Sigmoid colon (tissue), 7 donors: ENCODE measurements around the gene IL21R. TPM values are rescaled to one million over a fixed set of nuclear protein-coding genes. Genes with fewer than 3 reads are reported as not detected.

Experiments
- DNase-seq: peaks from one replicate; pipeline ENCODE4 v3.0.0-alpha.2; 2019
- H3K27ac ChIP-seq, 4 donors: fragments of 200-600 bp; sonication (generic); one replicate each; pipeline ENCODE4 v1.5.1; 2016 to 2019; ENCODE audit warnings: mild to moderate bottlenecking in 1 of 4
- H3K27me3 ChIP-seq, 3 donors: fragments of 200-600 bp; sonication (generic); one replicate each; pipeline ENCODE4 v1.5.1; 2019; ENCODE audit warnings: mild to moderate bottlenecking in 1 of 3
- H3K36me3 ChIP-seq, 4 donors: fragments of 200-600 bp; sonication (generic); one replicate each; pipeline ENCODE4 v1.5.1; 2016 to 2019
- H3K4me1 ChIP-seq, 4 donors: fragments of 200-600 bp; sonication (generic); one replicate each; pipeline ENCODE4 v1.5.1; 2017 to 2019
- H3K4me3 ChIP-seq, 4 donors: fragments of 200-600 bp; sonication (generic); one replicate each; pipeline ENCODE4 v1.5.1; 2017 to 2019; ENCODE audit warnings: mild to moderate bottlenecking in 2 of 4, moderate library complexity in 1 of 4
- H3K9me3 ChIP-seq, 4 donors: fragments of 200-600 bp in 3 of 4; sonication (generic) in 3 of 4; one replicate each; pipeline versions ENCODE4 v1.5.1 to v1.6.1; 2013 to 2019
- EP300 ChIP-seq, 4 donors: sonication (generic); formaldehyde crosslinking; IDR thresholded peaks; one replicate each; pipeline ENCODE4 v1.6.1; 2017; ENCODE audit warnings: antibody characterized with exemption in 4 of 4
- POLR2A ChIP-seq, 2 donors: fragments of 450-650 bp; IDR thresholded peaks; one replicate each; pipeline ENCODE4 v1.6.1; 2016; ENCODE audit warnings: antibody characterized with exemption in 2 of 2, mild to moderate bottlenecking in 2 of 2, moderate library complexity in 2 of 2
- POLR2AphosphoS5 ChIP-seq, 4 donors: sonication (generic); formaldehyde crosslinking; IDR thresholded peaks; one replicate each; pipeline ENCODE4 v1.6.1; 2017; ENCODE audit warnings: antibody characterized with exemption in 4 of 4
- WGBS, 2 donors: extraction: QIAGEN DNeasy Blood & Tissue Kit; methylation state at CpG; one replicate each; pipeline ENCODE4 v1.1.7; 2013; 5-methylcytosine and 5-hydroxymethylcytosine counted together
- intact Hi-C: fragments of 100-400 bp; cut with DNase I; formaldehyde crosslinking; loops from one replicate; pipeline ENCODE4 v1.15.1; 2023
- polyA plus RNA-seq, 3 donors: library from polyadenylated mRNA; stranded (reverse); fragments of 200-250 nt; gene quantifications; one replicate each; pipeline ENCODE4 v1.2.3, GENCODE V29; 2013
- total RNA-seq, 4 donors: library from RNA; depleted of rRNA; stranded (reverse); fragments of >200 nt; gene quantifications; one replicate each; pipeline ENCODE4 v1.1.0, GENCODE V29; 2016
- TF ChIP-seq, protein P1 (sequence below), 4 experiments: fragments of 450-650 bp in 3 of 4; fragments of 200-600 bp in 1 of 4; IDR thresholded peaks; one replicate each; pipeline ENCODE4 v1.5.1; 2016 to 2019; ENCODE audit warnings: antibody characterized with exemption in 4 of 4, mild to moderate bottlenecking in 3 of 4, moderate library complexity in 2 of 4
- donor health status: healthy with polysubstance abuse.
- donor health status: Bipolar disorder and iron deficiency.
- donor health status: healthy.

Gene IL21R
- total and polyA plus RNA-seq, 7 donors = under 0.01 to 7.9 (median 0.27) TPM; not detected in 2

DNA sequence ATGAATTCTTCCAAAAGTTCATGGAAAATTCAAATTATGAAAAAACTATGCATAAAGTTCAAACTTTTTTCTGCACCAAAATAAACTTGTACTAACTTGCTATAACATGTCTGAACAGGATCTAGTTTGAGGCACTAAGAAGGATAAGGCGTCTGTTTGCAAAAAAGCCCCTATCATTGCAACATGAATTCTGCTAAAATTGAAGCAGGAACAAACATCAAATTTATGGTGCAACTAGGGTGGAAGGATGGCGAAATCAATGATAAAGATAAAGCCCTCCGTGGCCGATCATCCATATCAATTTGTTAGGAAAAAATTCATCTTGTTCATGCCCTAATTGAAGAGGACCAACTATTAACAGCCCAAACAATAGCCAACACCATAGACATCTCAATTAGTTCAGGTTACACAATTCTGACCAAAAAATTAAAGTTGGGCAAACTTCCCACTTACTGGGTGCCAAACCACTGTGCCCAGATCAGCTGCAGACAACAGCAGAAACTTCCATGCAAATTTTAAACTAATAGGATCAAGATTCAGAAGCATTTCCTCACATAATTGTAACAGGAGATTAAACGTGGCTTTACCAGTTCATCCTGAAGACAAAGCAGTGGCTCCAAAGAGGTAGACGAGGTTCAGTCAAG, 12.9 kb downstream of the IL21R start:
- no peaks in the 10 kb centered on the region for H3K4me1 ChIP-seq
- 72 to 77% methylated on average over 6 of the region's 6 CpGs for WGBS, 2 donors
- H3K9me3 ChIP-seq = no peaks in the 10 kb centered on the region
- TF ChIP-seq EP300 (IDR thresholded peaks at IDR 0.05) = no peak
- no peak for TF ChIP-seq POLR2AphosphoS5 (IDR thresholded peaks at IDR 0.05)
- TF ChIP-seq, protein P1, sequence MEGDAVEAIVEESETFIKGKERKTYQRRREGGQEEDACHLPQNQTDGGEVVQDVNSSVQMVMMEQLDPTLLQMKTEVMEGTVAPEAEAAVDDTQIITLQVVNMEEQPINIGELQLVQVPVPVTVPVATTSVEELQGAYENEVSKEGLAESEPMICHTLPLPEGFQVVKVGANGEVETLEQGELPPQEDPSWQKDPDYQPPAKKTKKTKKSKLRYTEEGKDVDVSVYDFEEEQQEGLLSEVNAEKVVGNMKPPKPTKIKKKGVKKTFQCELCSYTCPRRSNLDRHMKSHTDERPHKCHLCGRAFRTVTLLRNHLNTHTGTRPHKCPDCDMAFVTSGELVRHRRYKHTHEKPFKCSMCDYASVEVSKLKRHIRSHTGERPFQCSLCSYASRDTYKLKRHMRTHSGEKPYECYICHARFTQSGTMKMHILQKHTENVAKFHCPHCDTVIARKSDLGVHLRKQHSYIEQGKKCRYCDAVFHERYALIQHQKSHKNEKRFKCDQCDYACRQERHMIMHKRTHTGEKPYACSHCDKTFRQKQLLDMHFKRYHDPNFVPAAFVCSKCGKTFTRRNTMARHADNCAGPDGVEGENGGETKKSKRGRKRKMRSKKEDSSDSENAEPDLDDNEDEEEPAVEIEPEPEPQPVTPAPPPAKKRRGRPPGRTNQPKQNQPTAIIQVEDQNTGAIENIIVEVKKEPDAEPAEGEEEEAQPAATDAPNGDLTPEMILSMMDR (IDR thresholded peaks at IDR 0.05) = no peak
- TF ChIP-seq POLR2A (IDR thresholded peaks at IDR 0.05) = no peak
- DNase-seq = no peak
- no peak overlapping the region for H3K4me3 ChIP-seq
- no peaks in the 10 kb centered on the region for H3K36me3 ChIP-seq
- intact Hi-C loops = no loop called here
- no peak overlapping the region for H3K27ac ChIP-seq
- H3K27me3 ChIP-seq = peaks cover 0 to under 1% (median 0%) of the 10 kb centered on the region in 3 donors

- 78 to 83% methylated on average over 4 of the region's 4 CpGs for WGBS, 2 donors
- H3K36me3 ChIP-seq = no peaks in the 10 kb centered on the region
- TF ChIP-seq POLR2AphosphoS5 (IDR thresholded peaks at IDR 0.05) (no peak), POLR2A (IDR thresholded peaks at IDR 0.05) (no peak), EP300 (IDR thresholded peaks at IDR 0.05) (no peak)
- TF ChIP-seq, protein P1 (IDR thresholded peaks at IDR 0.05) = no peak
- intact Hi-C loops = no loop called here
- no peaks in the 10 kb centered on the region for H3K4me1 ChIP-seq
- DNase-seq = peak; percentile 9
- no peak overlapping the region for H3K27ac ChIP-seq
- H3K27me3 ChIP-seq = peaks cover 0 to 3% (median 0%) of the 10 kb centered on the region in 3 donors
- no peak overlapping the region for H3K4me3 ChIP-seq
- peaks cover 0 to 2% (median under 1%) of the 10 kb centered on the region in 4 donors for H3K9me3 ChIP-seq
These were observed 15.2 kb downstream of the IL21R start for GRCh38 chr16:27417047-27417671.

DNA sequence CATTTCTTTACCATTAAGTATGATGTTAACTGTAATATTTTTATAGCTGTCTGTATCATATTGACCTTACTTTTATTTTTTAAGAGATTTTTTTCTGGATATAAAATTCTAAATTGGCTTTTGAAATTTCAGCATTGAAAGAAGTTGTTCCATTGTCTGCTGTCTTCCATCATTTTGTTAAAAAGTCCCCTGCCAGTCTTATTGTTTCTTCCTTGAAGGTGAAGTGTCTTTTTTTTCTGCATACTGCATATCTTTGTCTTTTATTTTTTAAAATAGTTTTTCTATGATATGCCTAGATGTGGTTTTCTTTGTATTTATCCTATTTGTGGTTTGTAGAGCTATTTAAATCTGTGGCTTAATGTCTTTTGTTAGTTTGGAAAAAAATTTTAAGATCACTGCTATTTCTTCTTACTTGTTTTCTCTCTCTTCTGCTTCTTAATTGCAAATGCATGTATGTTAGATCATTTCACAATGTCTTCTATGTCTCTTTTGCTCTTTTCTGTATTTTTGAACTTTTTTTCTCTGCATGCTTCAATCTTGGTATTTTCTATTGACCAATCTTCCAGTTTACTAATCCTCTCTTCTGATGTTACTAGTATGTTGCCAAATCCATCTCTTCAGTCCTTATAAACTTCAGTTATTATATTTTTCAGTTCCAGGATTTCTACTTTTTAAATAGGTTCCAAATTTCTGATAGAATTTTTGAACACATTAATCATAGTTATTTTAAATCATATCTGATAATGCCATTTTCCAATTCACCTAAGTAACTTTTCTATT, 20.2 kb downstream of the IL21R start:
- no peak overlapping the region for H3K27ac ChIP-seq
- intact Hi-C loops = no loop called here
- no peak for DNase-seq
- H3K4me1 ChIP-seq = no peaks in the 10 kb centered on the region
- H3K4me3 ChIP-seq = no peak overlapping the region
- no peaks in the 10 kb centered on the region for H3K36me3 ChIP-seq
- TF ChIP-seq, protein P1 (IDR thresholded peaks at IDR 0.05) = no peak
- TF ChIP-seq EP300 (IDR thresholded peaks at IDR 0.05) (no peak), POLR2A (IDR thresholded peaks at IDR 0.05) (no peak), POLR2AphosphoS5 (IDR thresholded peaks at IDR 0.05) (no peak)
- peaks cover 0 to 6% (median 3%) of the 10 kb centered on the region in 4 donors for H3K9me3 ChIP-seq
- H3K27me3 ChIP-seq = peaks cover 0 to 3% (median 0%) of the 10 kb centered on the region in 3 donors

DNA sequence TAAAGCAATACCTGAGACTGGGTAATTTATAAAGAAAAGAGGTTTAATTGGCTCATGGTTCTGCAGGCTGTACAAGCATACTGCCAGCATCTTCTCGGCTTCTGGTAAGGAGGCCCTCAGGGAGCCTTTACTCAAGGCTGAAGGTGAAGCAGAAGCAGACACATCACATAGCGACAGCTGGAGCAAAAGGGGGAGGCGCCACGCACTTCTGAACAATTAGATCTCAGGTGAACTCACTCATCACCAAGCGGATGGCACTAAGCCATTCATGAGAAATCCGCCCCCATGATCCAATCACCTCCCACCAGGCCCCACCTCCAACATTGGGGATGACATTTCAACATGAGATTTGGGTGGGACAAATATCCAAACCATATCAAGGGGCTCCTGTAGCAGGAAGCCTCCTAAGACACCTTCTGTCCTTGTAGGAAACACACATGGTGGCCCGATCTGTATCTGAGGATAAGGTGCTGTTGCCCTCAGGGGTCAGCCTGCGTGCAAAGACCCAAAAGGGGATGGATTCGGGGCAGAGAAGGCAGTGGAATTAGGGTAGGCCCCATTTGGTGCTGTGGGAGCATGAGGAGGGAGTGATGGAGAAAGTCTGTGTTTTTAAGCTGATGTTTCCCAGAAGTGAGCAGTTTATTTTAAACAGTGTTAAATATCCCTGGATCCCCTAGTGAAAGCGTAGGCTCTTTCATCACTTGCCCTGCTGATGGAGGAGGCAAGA, 23.0 kb downstream of the IL21R start:
- H3K4me1 ChIP-seq = no peaks in the 10 kb centered on the region
- intact Hi-C loops = no loop called here
- peaks cover 0 to 12% (median 0%) of the 10 kb centered on the region in 3 donors for H3K27me3 ChIP-seq
- no peak overlapping the region for H3K27ac ChIP-seq
- no peaks in the 10 kb centered on the region for H3K36me3 ChIP-seq
- no peak for TF ChIP-seq POLR2A (IDR thresholded peaks at IDR 0.05)
- TF ChIP-seq EP300 (IDR thresholded peaks at IDR 0.05) = no peak
- TF ChIP-seq POLR2AphosphoS5 (IDR thresholded peaks at IDR 0.05) = no peak
- TF ChIP-seq, protein P1 (IDR thresholded peaks at IDR 0.05) = no peak
- H3K4me3 ChIP-seq = no peak overlapping the region
- 91 to 92% methylated on average over 10 of the region's 10 CpGs for WGBS, 2 donors
- DNase-seq = peak; percentile 24
- peaks cover 0 to 6% (median 3%) of the 10 kb centered on the region in 4 donors for H3K9me3 ChIP-seq
